ENCODE data around the gene FLOT1. TPM values are rescaled to one million over a fixed set of nuclear protein-coding genes. Genes with fewer than 3 reads are reported as not detected.

Gene FLOT1
- total and polyA plus RNA-seq, 2 donors (not counting 1 experiment from before 2014, with no cell fraction given): 71.2 to 79.4 TPM

GRCh38 chr6:30778001-30778635 is 35.6 kb upstream of the FLOT1 start:
- Histone ChIP-seq H3K4me2 (replicated peaks; ENCODE audit: low read depth, low read length, poor library complexity, severe bottlenecking) (no peak overlapping the region), H2AFZ (ENCODE audit: insufficient read depth, low read depth, low read length, poor library complexity, severe bottlenecking) (no peak overlapping the region), H3K9me3 (ENCODE audit: control extremely low read depth in 1 of 3, control insufficient read depth in 2 of 3, insufficient read depth in 1 of 3, low read length in 2 of 3) (no peaks in the 10 kb centered on the region), H3K4me1 (ENCODE audit: control insufficient read depth in 2 of 2, insufficient read depth in 2 of 2, low read length in 2 of 2) (peaks cover 11% of the 10 kb centered on the region in 2 donors), H3K36me3 (replicated peaks in 1 of 2; ENCODE audit: control extremely low read depth in 1 of 2, control insufficient read depth in 1 of 2, extremely low read depth in 1 of 2, insufficient read depth in 2 of 2, low read length in 1 of 2) (no peaks in the 10 kb centered on the region), H3K27me3 (replicated peaks in 1 of 4; ENCODE audit: control extremely low read depth in 1 of 4, control insufficient read depth in 3 of 4, insufficient read depth in 4 of 4, low read length in 3 of 4) (no peaks in the 10 kb centered on the region), H3K4me3 (ENCODE audit: control extremely low read depth in 1 of 5, extremely low read depth in 1 of 5, insufficient read depth in 1 of 5, low read depth in 2 of 5, low read length in 4 of 5) (no peak overlapping the region), H4K20me1 (ENCODE audit: control insufficient read depth, insufficient read depth, low read length, poor library complexity, severe bottlenecking) (no peaks in the 10 kb centered on the region), H3K27ac (ENCODE audit: low read length in 2 of 2) (no peak overlapping the region), H3K79me2 (ENCODE audit: control insufficient read depth, insufficient read depth, low read length) (no peaks in the 10 kb centered on the region), H3K9ac (ENCODE audit: low read length) (no peak overlapping the region)
- 95% methylated on average over 3 of the region's 3 CpGs for WGBS (ENCODE audit: insufficient coverage)
- no peaks in the 10 kb centered on the region for H3K9me3 Mint-ChIP-seq (ENCODE audit: insufficient read depth)
- DNase-seq (no peak), ATAC-seq (ENCODE audit: low read depth) (no peak)
- no peak overlapping the region for H3K27ac Mint-ChIP-seq
- no peak overlapping the region for H3K4me3 Mint-ChIP-seq
- TF ChIP-seq CTCF (IDR thresholded peaks at IDR 0.05) (no peak), EZH2 (IDR thresholded peaks at IDR 0.05; ENCODE audit: borderline replicate concordance, insufficient read depth, low read depth, low read length, poor library complexity, severe bottlenecking) (no peak)
- H3K4me1 Mint-ChIP-seq: peaks cover 16% of the 10 kb centered on the region
- ChIA-PET CTCF (no interaction called here), POLR2A (interaction anchor here (0.6 kb wide), 1 partner anchor 47 kb away, joined by 3 read pairs; no protein-coding TSS in a partner anchor)
- intact Hi-C loops (cut with micrococcal nuclease): no loop called here
- peaks cover 24% of the 10 kb centered on the region for H3K27me3 Mint-ChIP-seq

GRCh38 chr6:30777155-30777485 is 34.6 kb upstream of the FLOT1 start:
- ATAC-seq (ENCODE audit: low read depth): no peak
- no peaks in the 10 kb centered on the region for H3K79me2 ChIP-seq (ENCODE audit: control insufficient read depth, insufficient read depth, low read length)
- H3K27me3 ChIP-seq (replicated peaks in 1 of 4; ENCODE audit: control extremely low read depth in 1 of 4, control insufficient read depth in 3 of 4, insufficient read depth in 4 of 4, low read length in 3 of 4): no peaks in the 10 kb centered on the region
- no peak for DNase-seq
- Mint-ChIP-seq H3K9me3 (ENCODE audit: insufficient read depth) (no peaks in the 10 kb centered on the region), H3K27me3 (peaks cover 24% of the 10 kb centered on the region), H3K4me3 (no peak overlapping the region), H3K4me1 (peaks cover 12% of the 10 kb centered on the region), H3K27ac (peak overlapping the region; percentile 22)
- ChIA-PET POLR2A (no interaction called here), CTCF (interaction anchor here (1.1 kb wide), 1 partner anchor 31 kb away, joined by 3 read pairs; no protein-coding TSS in a partner anchor)
- no peaks in the 10 kb centered on the region for H3K36me3 ChIP-seq (replicated peaks in 1 of 2; ENCODE audit: control extremely low read depth in 1 of 2, control insufficient read depth in 1 of 2, extremely low read depth in 1 of 2, insufficient read depth in 2 of 2, low read length in 1 of 2)
- no peaks in the 10 kb centered on the region for H4K20me1 ChIP-seq (ENCODE audit: control insufficient read depth, insufficient read depth, low read length, poor library complexity, severe bottlenecking)
- H3K4me1 ChIP-seq (ENCODE audit: control insufficient read depth in 2 of 2, insufficient read depth in 2 of 2, low read length in 2 of 2): peaks cover 9% of the 10 kb centered on the region in 2 donors
- intact Hi-C loops (cut with micrococcal nuclease): no loop called here
- H3K4me2 ChIP-seq (replicated peaks; ENCODE audit: low read depth, low read length, poor library complexity, severe bottlenecking): no peak overlapping the region
- no peak overlapping the region for H2AFZ ChIP-seq (ENCODE audit: insufficient read depth, low read depth, low read length, poor library complexity, severe bottlenecking)
- no peak overlapping the region for H3K9ac ChIP-seq (ENCODE audit: low read length)
- H3K9me3 ChIP-seq (ENCODE audit: control extremely low read depth in 1 of 3, control insufficient read depth in 2 of 3, insufficient read depth in 1 of 3, low read length in 2 of 3): no peaks in the 10 kb centered on the region
- no peak for TF ChIP-seq CTCF (IDR thresholded peaks at IDR 0.05)
- WGBS (ENCODE audit: insufficient coverage): 96% methylated on average over 3 of the region's 3 CpGs
- H3K27ac ChIP-seq (ENCODE audit: low read length in 2 of 2): no peak overlapping the region
- no peak overlapping the region for H3K4me3 ChIP-seq (ENCODE audit: control extremely low read depth in 1 of 5, extremely low read depth in 1 of 5, insufficient read depth in 1 of 5, low read depth in 2 of 5, low read length in 4 of 5)

All from B cell (primary cell).